ENCODE data around the gene ABCB8.

The ABCB8 gene

DNA sequence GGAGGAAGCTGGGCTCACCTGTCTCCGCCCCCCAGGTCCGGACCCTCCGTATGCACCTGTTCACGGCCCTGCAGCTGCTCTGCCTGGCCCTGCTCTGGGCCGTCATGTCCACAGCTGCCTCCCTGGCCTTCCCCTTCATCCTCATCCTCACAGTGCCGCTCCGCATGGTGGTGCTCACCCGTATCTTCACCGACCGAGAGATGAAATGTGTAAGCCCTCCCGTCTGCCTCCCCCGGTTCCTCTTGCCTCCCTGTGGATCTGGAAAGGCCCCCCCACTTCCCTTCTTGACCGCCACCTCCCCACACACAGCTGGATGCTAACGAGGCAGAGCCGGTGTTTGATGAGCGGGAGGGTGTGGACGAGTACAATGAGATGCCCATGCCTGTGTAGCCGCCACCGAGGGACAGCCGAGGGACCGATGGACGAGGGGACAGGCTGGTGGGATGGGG lies 47.8 kb downstream of the ABCB8 start:
- DNase-seq: no peak

DNA sequence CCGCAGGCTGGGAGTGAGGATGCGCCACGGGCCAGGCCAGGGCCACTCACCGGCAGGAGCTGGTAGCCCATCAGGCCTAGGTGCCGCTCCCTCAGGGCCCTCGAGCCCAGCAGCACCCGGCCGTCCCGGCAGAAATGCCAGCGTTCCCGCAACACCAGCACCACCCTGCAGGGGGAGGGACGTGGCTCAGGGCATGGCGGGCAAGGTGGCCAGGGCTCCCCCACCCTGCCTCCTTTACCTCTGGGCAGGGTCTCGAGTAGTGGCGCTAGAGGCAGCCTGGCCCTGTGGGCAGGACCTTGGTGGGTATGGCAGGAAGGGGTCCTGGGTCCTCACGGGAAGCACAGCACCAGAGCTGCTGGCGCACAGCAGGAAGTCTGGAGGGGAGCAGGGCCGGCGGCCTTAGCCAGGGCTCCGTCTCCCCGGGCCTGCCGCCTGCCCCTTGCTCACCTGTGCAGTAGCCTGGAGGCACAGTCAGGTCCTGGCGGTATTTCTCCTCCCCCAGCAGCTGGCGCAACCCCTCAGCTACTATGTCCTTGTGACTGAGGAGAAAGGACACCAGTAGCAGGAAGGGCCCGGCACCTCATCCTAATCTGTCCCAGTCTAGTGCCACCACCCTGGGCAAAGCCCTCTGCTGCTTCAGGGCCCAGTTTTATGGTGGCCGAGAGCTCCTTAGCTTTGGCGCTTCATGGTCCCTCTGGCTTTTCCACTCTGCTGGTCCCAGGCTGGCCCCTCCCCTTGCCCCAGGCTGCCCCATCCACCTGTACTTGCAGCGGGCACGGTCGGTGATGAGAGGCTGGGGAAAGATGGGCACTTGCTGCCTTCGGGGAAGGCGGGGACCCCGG lies 48.8 kb downstream of the ABCB8 start:
- DNase-seq: no peak

DNA sequence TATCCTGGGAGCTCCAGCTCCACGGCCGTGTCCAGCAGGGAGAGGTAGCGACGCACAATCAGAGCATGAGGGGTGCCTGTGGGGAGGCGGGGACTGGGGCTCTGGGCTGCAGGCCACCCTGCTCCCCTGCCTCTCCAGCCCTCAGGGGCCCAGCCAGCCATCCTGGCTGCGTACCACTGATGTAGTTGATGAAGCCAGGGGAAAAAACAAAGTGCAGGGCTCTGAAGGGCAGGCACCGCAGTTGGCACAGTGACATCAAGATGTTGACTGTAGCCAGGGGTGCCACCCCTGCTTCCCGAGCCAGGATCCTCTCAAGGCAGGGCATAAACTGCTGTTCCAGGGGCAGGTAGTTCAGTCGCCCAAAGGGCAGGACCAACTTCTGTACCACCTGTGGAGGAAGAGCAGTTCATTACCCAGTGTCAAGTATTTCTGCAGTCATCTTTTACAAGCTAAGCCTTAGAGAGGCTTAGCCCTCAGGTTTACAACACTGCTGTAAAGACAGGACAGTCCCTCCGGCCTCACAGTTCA lies 49.5 kb downstream of the ABCB8 start:
- no peak for DNase-seq

DNA sequence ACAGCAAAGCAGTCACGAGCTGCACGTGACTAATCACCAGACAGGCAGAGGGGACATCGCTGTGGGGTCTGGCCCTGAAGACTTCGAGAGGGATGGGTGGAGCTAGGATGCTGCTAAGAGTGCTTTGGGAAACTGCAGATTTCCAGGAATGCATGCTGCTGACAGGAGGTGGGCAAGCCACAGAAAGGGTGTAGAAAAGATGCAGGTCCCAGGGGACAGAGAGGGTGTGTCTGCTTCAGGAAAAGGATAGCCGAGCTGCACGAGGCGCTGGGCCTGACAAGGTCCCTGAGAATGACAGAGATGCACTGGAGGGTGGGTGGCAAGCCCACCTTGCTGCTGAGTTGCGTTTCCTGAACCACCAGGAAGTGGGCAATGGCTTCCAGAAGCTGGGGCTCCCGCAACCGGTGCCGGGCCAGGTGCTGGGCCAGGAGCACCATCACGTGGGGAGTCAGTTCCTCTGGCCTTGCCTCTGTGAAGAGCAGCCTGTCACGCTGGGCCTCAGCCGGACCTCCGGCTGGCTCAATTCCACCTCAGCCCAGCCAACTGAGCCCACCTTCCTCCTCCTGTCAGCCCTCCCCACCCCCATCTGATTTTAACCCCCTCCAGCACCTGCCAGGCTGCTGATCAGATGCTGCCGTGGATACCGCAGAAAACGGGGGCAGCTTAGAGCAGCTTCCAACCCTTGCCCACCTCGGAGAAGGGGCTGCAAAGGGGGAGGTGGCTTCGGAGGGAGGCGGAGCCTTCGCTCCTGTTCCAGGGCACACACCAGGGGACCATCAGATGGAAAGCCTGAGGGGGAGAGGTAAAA lies 50.2 kb downstream of the ABCB8 start:
- no peak for DNase-seq

DNA sequence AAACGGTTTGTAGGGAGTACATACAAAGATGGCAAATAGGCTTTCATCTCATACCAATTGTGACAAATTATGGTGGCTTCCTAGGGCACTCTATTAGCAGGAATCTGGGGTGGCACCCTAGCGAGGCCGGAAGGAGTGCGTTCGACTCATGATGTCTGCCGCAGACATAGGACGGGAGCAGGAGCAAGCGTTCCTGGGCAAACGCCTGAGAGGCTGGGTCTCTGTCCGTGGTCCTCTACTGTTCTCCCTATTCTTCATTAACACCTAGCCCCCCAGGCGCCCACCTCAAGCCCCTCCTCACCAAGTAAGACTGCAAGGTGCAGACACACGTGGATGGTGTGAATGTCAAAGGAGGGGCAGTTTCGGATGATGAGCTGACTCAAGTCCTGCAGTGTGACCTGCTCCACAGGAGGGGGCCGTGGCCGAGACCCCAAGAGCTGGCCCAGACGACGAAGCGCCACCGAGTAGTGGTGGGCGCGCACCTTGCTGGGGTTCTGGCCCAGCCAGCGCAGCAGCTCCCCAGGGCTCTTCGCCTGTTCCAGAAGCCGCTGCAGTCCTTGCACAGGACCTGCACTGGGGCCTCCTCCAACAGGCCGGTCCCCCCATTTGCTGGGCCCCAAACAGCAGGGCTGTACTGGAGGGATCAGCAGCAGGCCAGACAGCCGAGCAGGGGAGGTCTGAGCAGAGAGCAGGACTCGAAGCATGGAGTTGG lies 51.1 kb downstream of the ABCB8 start:
- no peak for DNase-seq

DNA sequence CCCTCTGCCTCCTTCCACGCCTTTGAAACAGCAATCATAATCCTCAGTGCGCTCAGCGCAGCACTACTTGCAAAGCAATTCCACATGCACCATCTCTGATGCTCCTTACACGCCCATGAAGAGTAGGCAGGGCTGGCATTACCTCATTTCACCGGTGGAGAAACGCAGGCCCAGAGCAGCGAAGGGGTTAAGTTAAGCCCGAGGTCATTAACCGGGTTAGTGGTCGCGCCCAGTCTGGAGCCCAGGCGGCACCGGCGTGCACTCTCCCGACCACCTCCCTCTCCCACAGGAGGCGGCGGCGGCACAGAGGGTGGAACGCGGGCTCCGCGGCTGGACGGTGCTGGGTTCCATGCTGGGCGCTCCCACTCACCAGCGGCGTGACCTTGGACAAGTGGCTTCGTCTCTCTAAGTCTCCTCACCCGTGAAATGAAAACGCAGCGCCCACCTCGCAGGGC lies 51.8 kb downstream of the ABCB8 start:
- DNase-seq: peak in 1 of 2 experiments; percentile 19

DNA sequence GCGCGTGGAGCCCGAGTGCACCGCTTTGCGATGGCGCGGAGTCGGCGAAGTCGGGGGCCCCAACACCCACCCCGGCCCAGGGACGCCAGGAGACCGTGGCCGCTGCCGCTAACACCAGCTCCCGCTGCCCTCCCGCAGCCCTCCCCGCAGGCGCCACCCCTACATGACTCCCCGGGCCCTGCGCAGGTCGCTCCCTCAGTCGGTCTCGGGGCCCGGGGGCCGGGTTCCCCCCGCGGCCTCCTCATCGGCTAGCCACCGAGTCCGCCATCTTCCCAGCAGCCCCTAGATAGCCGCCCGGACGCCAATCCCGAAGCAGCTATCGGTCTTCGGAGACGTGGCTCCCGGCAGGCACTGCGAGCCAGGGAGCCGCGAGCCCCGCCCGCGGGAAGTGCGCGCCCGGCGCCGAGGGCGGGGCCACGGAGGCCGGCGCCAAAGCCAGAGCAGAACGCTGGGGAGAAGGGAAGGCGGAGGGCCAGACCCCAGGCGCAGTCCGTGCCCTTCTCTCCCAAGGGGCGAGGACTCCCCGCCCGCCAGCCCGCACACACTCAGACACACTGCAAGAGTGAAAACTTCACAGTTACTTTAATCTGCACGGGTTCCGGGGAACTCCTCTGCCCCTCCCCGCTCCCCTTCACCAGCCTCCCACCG lies 52.4 kb downstream of the ABCB8 start, which contains the start of gene FASTK:
Gene FASTK, minus strand, starts transcription at position 288 of the 648 bp plus-strand sequence. Its CDS starts 43 bp downstream, at position 245.
- DNase-seq: peak; percentile 88 to 89

DNA sequence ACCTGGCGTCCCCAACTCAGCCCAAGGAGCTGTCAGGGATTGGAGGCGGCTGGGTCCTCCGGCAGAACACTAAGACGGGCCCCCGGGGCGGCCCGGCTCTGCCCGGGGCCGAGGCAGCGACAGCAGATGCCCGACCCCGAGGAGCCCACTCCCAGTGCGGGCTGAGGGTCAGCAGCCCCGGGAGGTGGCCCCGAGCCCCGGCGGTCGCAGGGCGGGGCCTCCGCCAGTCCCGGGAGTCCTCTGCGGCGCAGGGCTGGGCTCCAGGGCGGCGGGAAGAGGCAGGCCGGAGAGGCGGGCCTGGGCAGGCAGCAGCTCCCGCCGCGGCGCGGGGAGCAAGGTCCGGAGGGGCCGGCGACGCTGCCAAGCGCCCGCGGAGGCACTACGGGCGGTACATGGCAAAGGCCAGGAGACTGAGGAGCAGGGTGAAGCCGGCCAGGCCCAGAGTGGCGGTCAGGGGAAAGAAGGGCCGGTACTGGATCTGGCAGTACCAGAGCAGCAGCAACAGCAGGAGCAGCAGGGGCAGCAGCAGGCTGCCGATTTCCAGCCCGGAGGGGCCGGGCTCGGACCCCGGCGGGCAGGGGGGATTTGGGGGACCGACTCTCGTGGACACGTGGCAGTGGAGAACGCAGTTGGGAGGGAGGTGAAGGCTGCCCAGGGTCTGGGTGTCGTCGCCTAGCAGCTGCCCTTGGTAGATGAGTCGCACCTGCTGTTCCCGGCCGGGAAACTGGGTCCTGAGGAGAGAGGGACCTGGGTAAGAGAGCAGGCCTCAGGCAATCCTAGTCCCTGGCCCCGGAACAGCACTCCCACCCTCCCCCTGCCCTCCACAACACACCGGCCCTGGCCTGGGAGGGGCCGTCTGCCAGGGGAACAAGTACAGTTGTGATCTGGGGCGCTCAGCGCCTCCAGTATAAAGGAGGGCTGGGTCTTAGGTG lies 53.2 kb downstream of the ABCB8 start:
- no peak for DNase-seq

DNA sequence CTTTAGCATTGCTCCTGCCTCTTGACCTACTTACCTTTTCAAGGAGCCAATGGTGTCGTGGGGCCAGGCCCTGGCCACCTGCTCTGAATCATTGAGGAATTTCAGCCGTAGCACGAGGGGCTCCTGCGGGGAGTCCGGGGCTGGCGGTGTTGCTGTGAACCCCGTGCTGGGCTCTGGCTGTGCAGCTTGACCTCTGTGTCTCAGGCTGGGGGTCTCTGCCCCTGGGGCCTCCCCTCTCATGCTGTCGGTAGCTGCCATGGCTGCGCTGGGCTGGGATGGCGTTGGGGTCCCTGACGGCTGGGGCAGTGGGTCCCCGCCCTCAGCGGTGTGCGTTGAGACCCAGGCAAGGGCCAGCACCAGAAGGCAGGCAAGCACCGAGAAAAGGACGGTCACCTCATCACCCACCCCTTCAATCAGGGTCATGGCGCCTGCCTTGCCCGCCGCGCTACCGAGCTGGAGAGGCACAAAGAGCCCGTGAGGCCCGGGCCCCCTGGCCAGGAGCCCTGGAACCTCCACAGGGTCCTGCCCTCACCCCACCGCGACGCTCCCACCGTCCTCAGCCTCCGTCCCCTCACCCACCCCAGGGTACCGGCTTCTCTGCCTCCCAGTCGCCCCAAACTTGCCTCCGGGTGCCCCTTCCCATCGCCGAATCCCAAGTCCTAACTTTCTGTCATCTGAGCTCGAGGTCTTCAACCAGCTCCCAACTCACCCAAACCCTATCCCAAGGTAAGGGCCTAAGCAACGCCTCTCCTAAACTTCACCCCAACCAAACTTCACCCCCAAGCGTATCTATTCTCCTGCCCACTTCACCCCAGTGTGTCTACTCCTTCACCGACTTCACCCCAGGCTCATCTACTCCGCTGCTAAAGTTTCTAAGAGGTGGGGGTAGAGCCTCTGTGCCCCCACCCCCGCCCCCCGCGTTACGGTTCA lies 54.2 kb downstream of the ABCB8 start:
- DNase-seq: no peak

DNA sequence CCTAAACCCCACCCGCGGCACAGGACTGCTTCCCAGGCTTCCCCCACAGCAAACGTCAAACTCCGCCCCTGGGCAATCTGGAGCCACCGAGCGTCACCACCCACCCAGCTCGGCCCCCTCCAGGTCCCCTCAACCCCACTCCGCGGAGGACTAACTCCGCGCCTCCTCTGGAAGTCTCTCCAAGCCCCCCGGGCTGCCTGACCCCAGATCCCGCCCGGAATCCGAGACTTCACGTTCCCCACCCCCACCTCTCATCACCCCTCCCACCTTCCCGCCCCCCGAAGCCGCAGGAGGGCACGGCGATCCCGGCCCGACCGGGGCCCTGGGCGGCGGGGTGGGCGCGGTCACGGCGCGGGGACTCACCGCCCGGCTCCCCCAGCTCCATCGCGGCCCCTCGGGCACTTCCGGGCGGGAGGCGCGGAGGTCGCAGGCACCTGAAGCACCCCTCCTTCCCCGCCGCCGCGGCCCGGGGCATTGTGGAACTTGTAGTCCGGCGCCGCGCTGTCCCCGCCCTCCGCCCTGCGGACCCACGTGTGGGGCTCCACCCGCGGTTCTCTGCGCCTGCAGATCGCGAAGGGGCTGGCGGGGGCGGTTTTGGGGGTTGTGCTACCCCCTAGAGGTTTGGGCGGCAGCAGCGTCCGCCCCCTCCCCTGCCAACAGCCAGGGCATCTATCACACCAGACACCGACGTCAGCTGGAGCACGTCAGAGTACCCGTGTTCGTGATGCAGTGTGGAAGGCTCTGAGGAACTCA lies 55.0 kb downstream of the ABCB8 start, which contains the start of gene TMUB1:
Gene TMUB1, minus strand, starts transcription at position 423 of the 753 bp plus-strand sequence. CDS start 930 bp downstream, outside the sequence.
- DNase-seq: peak; percentile 54 to 76

DNA sequence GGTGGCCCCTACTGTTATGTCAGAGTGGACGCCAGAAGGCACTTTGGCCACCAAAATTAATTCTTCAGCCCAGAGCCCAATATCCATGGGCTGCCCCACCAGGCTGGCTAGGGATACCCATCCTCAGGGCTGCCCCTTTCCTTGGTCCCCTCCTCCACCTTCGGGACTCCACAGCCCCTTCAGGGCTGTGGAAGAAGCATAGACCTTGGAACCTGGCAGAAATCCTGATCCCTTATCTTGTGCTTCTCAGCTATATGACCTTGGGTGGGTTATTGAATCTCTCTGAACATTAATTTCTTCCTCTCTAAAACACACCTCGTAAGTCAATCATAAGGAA lies 55.5 kb downstream of the ABCB8 start:
- no peak for DNase-seq

DNA sequence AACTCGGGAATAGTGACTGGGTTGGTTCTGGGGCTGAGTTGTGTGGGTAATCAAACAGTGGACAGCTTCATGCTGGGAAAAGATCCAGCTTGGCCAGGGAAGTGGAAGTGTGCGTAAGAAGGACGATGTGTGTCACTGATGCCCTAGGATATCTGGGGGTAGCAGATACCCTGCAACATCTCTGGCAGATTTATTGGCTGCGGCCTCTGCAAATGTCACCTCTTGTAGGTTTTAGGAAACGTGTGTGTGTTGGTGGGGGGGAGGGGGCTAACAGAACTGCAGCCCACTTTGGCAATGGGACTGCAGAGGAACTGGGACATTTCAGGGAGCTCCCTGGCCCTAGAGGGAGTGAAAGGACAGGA lies 57.1 kb downstream of the ABCB8 start:
- no peak for DNase-seq

DNA sequence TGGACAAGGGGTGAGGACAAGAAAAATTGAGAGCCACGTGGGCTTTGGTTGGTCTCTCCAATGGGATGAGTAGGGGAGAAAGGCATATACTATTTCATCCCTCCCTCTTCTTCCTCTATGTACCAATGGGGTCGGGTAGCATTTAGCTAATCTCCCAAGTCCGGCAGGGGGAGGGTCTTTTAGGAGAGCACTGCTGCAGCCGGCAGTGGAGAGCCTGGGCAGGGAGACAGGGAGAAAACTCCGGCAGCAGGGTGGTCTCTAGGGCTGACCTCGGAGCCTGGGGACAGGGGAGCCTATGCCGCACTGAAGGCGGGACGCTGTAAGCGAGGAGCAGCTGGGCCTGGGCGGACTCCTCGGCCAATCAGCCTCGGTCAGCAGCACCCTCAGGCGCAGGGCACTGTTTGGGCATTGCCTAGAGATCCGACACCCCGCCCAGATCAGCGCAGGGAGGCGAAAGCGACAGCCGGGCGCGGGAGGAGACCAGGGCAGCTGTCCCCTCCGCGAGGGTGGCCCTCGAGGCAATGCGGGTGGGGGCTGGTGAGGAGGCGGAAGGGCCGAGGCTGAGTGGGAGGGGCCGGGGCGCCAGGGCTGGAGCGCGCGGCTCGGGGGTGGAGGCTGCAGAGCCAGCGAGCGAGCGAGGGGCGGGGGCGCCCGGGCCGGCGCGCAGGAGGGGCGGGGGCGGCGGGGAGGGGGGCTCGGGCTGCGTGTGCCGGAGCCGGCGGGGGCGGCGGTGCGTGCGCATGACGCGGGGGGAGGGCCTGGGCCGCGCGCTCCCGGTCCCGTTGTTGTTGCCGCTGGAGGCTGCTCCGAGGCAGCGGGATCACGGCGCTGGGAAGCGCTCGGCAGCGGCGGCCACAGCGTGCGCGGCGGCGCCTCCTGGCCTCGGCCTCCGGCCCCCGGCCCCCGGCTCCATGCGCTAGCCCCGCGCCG lies 57.7 kb downstream of the ABCB8 start, which contains the start of gene AGAP3:
Gene AGAP3, plus strand, starts transcription at position 785 of the 930 bp plus-strand sequence. CDS start 267 bp downstream, outside the sequence.
- DNase-seq: peak; percentile 75 to 76

DNA sequence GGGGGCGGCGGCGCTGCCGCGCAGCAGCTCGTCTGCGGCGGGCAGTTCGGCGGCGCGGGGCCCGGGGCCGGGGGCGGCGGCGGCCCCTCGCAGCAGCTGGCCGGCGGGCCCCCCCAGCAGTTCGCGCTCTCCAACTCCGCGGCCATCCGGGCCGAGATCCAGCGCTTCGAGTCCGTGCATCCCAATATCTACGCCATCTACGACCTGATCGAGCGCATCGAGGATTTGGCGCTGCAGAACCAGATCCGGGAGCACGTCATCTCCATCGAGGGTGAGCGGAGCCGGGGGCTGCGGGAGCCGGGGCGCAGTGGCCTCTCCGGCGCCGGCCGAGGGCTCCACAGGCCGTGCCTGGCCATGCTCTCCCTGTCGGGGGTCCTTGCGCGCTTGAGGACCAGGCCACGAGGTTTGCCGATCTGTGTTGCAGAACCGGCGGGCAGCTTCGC lies 58.6 kb downstream of the ABCB8 start:
- no peak for DNase-seq

DNA sequence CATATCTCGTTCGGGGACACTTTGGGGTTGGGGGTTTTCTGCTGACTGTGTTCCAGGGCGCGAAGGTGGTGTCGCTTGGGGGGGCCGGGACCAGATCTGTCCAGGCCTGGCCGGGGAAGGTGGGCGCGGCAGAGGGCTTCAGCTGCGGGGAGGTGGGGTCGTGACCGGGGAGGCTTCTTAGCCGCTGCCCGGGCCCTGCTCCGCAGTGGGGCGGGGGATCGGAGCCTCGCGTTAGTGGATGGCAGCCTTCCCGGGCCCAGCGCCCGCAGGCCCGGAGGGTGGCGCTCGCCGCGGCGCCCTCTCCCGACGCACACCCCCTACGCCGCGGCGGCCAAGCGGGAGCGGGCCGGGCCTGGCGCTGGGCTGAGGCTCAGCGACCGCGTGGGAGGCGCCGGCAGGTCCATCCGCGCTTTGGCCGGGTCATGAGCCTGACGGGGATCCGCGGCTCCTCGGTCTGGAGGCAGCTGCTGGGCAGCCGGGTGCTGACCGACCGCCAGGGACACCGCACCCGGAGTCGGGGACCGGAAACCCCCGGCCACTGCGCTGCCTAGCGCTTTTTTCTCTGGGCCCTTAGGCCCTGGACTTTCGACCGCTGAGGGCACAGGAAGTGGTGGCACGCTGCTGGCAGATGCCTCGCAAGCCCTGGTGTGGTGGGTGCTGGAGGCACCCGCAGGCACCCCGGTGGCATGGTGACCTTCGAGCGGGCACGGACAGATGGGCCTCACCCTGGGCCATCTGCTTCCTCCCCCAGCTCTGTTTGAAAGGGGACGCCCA lies 59.2 kb downstream of the ABCB8 start:
- DNase-seq: no peak

DNA sequence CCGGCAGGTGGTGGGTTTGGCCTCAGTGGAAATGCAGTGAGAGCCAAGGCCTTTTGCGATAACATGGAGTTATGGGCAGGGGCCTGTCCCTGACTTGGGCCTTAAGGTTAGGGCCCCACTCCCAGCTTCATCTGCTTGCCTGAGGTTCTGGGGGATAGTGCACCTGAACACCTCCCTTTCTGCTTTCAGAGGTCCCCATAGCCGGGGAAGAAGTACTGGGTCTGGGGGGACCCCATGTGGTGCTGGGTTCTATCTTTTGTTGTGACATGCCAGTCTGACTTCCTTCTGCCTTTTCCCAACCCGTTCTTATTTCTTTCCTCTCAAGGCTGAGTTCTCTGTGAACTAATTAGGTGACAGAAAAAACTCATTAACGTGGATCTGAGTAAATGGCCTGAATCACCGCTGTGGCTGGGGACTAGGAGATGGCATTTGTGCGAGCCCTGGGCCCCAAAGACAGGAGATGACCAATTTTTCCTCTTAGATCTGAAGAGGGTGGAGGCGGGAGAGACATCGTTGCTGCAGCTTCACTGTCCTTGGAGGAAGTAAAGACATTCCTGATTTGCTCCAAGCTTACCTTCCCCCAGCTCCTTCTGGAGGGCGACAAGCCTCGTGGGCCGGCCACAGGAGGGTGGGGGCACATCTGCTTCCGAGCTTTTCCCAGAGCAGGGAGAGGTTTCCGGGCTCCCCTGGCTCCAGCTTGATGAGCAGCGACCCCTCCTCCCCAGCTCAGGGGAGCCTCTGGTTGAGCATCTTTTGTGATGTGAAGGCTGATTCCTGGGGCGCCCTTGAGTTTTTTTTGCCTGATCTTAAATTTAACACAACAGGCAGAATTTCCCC lies 60.0 kb downstream of the ABCB8 start:
- DNase-seq: peak in 1 of 2 experiments; percentile 25

Measured in Kasumi-1 (cell line).